Astrocyte (in vitro differentiated cells and primary cell): ENCODE measurements around the gene HAUS8.

ENCODE experiments used
- CTCF ChIP-seq: IDR thresholded peaks from 2 replicates; pipeline ENCODE4 v1.5.1; 2011; ENCODE audit warnings: low read depth, mild to moderate bottlenecking, inconsistent platforms, low read length, moderate library complexity; ENCODE audit not compliant: insufficient read depth
- EZH2 ChIP-seq: IDR thresholded peaks from 2 replicates; pipeline ENCODE4 v1.6.1; 2012; ENCODE audit warnings: mild to moderate bottlenecking, low read length, inconsistent platforms; ENCODE audit not compliant: insufficient read depth

- TF ChIP-seq CTCF (no peak), EZH2 (no peak)
Measured at GRCh38 chr19:17005000-17005399, 70.3 kb downstream of the HAUS8 start.
